GF-D8 (cell line): ENCODE measurements around the gene SLC39A13.
A peak's percentile ranks its signal among the peaks of the same experiment; 100 is the strongest.

Experiments
- DNase-seq: peaks from one replicate; lab custom pipeline; 2025; lab: John Stamatoyannopoulos, UW

SLC39A13 gene

GRCh38 chr11:47403135-47403534 is 5.3 kb upstream of the SLC39A13 start:
- DNase-seq: no peak

GRCh38 chr11:47403571-47403970 is 4.8 kb upstream of the SLC39A13 start:
- DNase-seq: no peak

GRCh38 chr11:47406896-47407745 is 1.3 kb upstream of the SLC39A13 start:
- peak; percentile 24 for DNase-seq

- DNase-seq: no peak
Measured at GRCh38 chr11:47408598-47409439, 429 bp downstream of the SLC39A13 start.

DNA sequence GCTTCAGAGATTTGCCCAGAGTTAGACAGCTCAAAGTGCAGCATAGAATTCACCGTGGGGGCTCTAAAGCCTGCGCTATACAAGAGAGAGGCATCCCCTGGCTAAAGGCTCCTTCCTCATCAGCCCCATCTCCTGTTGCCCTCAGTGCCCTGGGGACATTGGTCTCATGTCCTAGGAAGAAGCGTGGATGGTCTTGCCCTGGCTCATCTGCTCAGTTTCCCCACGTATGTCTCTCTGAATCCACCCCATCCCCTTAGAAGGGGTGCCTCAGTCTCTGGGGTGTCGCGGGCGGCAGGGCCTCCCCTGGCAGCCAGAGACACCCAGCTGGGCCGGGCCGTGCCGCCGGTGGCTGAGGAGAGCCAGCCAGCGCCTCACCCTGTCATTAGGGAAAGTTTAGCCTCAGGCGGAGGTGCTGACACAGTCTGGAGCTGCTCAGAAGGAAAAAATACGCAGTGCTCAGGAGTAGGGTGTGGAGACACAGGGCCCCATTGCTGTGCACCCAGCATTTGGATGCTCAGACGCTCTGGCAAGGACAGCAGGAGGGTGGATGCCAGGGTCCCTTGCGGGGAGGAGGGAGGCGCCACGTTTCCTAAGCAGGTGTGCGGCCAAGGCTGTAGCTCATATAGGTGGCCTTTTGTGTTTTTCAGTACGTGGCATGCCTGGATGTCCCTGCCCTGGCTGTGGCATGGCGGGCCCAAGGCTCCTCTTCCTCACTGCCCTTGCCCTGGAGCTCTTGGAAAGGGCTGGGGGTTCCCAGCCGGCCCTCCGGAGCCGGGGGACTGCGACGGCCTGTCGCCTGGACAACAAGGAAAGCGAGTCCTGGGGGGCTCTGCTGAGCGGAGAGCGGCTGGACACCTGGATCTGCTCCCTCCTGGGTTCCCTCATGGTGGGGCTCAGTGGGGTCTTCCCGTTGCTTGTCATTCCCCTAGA is 1.3 kb downstream of the SLC39A13 start:
- no peak for DNase-seq

DNA sequence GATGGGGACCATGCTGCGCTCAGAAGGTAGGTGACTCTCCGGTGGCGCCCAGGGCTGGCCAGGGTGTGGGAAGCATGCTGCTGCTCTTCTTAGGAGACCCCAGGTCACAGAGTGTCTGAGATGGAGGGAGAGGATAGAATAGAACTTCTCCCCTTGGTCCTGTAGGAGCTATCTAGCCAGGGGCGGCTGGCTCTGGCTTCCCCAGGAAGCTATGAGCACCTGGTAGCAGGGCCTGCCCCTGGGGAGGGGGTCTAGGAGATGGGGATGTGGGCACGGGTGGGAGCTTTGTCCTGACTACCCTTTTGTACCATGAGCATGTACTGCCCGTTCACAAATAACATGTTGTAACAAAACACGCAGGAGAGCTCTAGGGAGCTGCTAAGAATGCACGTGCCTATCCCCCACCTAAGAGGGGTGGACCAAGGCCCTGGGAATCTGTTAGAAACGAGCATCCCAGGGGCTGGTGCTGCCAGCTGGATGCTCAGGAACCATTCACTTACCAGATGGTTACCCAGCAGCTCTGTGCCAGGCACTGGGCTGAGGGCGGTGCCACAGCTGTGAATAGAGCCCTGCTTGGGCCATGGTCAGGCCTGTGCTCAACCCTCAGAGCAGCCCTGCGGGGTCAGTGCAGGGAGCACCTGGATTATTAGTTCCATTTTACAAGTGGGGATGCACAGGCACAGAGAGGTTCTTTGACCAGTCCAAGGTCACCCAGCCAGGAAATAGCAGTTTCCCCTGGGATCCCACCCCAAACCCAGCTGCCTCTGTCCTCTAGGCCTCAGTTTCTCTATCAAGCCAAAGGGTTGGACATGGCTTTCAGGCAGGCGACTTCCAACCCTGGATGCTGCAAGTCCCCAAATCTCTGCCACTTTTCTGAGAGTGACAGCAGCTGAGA is 2.2 kb downstream of the SLC39A13 start:
- no peak for DNase-seq

DNA sequence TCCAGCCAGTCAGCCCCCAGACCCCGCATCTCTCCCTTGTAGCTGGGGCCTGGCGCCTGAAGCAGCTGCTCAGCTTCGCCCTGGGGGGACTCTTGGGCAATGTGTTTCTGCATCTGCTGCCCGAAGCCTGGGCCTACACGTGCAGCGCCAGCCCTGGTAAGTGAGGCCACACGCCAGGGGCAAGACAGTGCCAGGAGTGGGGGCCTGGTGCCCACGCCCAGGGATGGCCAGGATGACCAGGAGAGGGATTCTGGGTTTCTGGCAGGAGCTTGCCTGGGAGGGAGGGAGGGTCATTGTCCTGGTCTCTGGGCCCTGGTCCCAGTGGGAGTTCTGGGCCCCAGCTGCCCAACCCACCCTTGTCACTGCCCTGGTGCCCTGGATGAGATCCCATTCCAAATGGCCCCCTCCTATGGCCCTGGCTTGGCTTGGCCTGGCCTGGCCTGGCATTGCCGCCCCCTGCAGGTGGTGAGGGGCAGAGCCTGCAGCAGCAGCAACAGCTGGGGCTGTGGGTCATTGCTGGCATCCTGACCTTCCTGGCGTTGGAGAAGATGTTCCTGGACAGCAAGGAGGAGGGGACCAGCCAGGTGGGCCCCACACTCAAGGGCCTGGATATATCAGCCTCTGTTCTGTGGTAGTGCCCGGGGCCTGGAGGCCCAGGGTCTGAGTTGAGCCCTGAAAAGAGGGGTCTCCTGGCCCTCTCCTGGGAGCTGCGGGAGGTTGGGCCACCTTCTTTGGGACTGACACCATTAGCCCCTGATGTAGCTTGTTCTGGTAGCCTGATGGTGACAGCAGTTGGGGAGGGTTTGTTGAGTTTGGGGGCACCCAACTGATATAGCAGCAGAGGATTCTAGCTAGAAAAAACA is 3.7 kb downstream of the SLC39A13 start:
- no peak for DNase-seq

GRCh38 chr11:47413351-47413750 is 5.0 kb downstream of the SLC39A13 start:
- no peak for DNase-seq

DNA sequence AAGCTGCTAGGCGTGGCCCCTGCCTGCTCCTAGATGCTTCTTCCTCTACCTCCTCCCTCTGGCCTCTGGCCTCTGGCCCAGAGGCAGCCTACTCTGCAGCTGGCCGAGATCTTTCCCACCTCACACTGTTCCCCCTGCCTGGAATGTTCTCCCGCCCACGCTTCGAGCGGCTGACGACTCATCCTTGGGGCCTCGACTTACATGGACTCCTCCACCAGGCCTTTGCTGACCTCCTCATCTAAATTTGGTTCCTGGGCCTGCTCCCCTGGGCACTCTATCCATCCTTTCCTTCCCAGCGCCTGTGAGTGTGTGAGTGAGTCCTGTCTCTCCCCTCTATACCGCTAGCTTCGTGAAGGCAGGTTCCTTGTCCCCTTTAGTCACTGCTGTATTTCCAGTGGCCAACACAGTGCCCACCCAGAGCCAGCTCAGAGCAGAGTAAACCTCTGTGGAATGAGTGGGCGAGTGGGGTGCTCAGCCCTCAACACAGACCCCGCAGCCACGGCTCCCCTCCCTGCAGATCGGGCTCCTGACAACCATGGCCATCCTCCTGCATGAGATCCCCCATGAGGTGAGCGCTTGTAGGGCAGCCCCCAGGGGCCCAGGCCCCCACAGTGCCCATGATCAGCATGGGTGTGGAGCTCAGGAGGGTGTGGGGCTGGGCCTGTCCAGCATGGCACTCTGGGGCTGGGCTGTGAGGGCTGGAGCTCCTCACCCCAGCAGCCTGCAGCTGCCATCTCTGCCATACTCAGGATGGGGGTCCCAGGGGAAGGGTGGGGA is 5.7 kb downstream of the SLC39A13 start:
- DNase-seq: no peak

DNA sequence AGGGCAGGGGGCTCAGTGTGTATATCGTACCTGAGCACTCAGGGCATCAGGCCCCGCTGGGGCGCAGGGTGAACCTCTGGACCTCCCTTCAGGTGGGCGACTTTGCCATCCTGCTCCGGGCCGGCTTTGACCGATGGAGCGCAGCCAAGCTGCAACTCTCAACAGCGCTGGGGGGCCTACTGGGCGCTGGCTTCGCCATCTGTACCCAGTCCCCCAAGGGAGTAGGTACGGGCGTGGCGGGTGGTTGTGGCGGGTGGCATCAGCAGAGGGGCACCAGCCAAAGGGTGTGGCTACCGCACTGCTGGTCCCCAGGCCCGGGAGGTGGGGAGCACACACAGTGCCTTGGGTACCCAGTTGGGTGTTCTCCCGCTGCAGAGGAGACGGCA is 6.3 kb downstream of the SLC39A13 start:
- no peak for DNase-seq

GRCh38 chr11:47415091-47415854 is 6.9 kb downstream of the SLC39A13 start:
- DNase-seq: no peak

DNA sequence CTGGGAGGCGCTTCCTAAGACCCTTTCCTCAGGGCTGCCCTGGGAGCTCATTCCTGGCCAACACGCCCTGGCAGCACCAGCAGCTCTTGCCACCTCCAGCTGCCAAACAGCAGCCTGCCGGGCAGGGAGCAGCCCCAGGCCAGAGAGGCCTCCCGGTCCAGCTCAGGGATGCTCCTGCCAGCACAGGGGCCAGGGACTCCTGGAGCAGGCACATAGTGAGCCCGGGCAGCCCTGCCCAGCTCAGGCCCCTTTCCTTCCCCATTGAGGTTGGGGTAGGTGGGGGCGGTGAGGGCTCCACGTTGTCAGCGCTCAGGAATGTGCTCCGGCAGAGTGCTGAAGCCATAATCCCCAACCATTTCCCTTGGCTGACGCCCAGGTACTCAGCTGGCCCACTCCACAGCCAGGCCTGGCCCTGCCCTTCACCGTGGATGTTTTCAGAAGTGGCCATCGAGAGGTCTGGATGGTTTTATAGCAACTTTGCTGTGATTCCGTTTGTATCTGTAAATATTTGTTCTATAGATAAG is 7.6 kb downstream of the SLC39A13 start:
- no peak for DNase-seq

DNA sequence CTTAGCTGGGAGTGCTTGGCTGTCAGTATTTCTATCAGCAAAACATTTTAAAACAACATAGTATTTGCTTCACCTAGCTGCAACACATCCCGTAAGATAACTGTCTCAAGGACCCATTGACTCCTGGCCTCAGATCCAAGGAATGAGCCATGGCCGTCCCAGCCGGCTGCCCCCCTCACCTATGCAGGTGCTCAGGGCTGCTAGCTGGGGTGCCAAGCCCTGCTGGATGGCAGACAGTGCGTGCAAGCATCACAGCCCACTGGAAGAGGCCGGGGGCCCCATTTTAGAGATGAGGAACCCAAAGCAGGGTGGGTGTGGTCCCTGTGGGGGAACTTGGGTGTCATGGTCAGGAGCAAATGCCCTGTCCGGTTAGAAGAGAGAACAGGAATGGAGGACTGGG is 9.3 kb downstream of the SLC39A13 start:
- DNase-seq: no peak

DNA sequence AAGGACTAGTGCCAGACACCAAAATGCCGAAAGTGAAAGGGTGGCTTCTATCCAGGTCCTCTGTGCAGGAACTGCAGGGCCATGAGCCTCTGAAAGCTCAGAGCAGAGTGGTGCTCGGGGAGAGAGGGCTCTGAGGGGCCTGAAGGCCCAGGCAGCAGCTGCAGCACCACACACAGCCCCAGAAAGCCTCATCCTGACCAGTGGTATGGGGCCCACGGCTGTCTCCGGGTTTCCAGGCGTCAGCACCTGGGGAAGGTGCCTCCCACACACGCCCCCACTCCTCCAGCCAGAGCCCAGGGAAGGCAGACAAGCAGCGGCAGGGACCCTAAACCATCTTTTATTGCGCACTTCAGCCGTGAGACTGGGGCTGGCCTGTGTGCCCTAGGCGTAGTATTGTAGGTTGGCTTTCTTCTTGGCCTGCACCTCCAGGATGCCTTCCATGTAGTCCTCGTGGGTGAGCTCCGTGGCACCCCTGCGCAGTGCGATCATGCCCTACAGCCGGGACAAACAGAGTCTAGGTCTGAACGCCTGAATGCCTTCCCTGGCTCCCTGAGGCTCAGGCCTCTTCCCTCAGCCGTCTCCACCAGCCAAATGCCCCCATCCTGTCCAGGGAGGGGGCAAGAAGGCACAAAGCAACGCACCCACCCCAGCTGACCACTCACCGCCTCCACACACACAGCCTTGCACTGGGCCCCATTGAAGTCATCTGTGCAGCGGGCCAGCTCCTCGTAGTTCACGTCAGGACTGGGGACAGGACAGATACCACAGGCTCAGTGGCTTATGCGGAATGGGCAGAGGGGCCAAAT is 10.3 kb downstream of the SLC39A13 start:
- no peak for DNase-seq

GRCh38 chr11:47425611-47426010 is 17.2 kb downstream of the SLC39A13 start:
- no peak for DNase-seq

DNA sequence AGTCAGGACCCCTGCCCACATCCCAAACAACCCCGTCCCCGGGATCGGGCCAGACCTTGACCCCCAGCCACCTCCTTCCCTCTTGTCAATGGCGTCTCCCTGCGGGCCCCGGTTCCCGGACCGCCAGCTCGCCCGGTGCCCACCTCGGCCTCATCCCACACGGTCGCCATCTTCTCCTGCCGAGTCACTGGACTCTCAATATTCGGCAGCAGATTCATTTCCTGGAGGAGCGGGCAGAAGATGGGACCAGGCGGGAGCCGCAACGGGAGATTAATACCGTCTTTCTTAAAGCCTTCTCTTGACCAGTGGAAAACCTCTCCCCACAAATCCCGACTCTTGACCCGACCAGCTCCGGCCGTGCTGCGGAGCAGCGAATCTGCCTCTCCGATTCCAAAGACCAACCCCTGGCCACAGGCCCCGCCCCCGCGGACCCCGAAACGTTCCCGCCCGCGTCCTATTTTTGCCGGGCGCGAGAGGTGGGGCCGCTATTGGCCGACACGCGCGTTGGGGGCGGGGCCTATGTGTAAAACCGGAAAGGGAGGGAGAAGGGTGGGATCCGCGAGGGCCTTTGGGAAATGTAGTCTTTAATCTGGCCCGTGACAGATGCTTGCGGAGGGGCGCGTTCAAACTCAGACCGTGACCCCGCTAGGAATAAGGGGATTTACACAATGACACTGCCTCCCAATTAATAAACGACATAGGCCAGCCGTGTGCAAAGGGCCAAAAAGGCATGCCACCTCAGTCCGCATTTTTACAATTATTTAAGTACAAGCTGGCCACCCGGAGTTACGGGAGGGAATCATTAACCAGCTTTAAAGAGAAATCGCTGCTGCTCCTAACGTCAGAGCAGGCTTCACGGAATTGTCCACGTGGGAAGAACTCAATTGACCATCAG is 17.9 kb downstream of the SLC39A13 start, which contains the start of gene PSMC3:
PSMC3 (minus strand) TSS at position 378 of the 895 bp plus-strand sequence; CDS start at position 218, 160 bp downstream.
- DNase-seq: peak; percentile 41
